HG03457 (cell line): Measurements from ENCODE around the gene HOXB1.

ENCODE experiments used
- ATAC-seq: cut with Tn5 transposase; IDR thresholded peaks from one replicate; pipeline ENCODE4 v1.9.1; 2021; ENCODE audit warnings: moderate number of reproducible peaks; ENCODE audit not compliant: unreplicated experiment

The HOXB1 gene

GRCh38 chr17:48530887-48531272, at the start of gene HOXB1:
TSS of gene HOXB1 (minus strand) at chr17:48531011. CDS start at chr17:48530904, 107 bp downstream.
- no peak for ATAC-seq

- no peak for ATAC-seq
Measured at GRCh38 chr17:48579760-48580554, 49.1 kb upstream of the HOXB1 start.

- no peak for ATAC-seq
Measured at GRCh38 chr17:48579471-48579759, 48.6 kb upstream of the HOXB1 start.

GRCh38 chr17:48578616-48579470, 48.0 kb upstream of the HOXB1 start:
- no peak for ATAC-seq

- no peak for ATAC-seq
Measured at GRCh38 chr17:48577946-48578615, 47.3 kb upstream of the HOXB1 start, which contains the start of gene HOXB4. TSS of gene HOXB4 (minus strand) at chr17:48578350. CDS start at chr17:48578319, 31 bp downstream.

GRCh38 chr17:48577330-48577945, 46.6 kb upstream of the HOXB1 start:
- ATAC-seq = no peak

GRCh38 chr17:48576479-48577309, 45.9 kb upstream of the HOXB1 start:
- ATAC-seq = no peak

- no peak for ATAC-seq
Measured at GRCh38 chr17:48575673-48576478, 45.1 kb upstream of the HOXB1 start.

- ATAC-seq = no peak
Measured at GRCh38 chr17:48575066-48575582, 44.3 kb upstream of the HOXB1 start.

GRCh38 chr17:48574505-48575065, 43.8 kb upstream of the HOXB1 start:
- no peak for ATAC-seq

GRCh38 chr17:48571826-48572417, 41.1 kb upstream of the HOXB1 start:
- no peak for ATAC-seq

GRCh38 chr17:48571024-48571818, 40.4 kb upstream of the HOXB1 start:
- ATAC-seq = no peak

- no peak for ATAC-seq
Measured at GRCh38 chr17:48570325-48571023, 39.7 kb upstream of the HOXB1 start.

GRCh38 chr17:48569674-48570324, 39.0 kb upstream of the HOXB1 start:
- ATAC-seq = no peak

GRCh38 chr17:48569240-48569582, 38.4 kb upstream of the HOXB1 start:
- no peak for ATAC-seq

GRCh38 chr17:48568499-48569239, 37.9 kb upstream of the HOXB1 start:
- ATAC-seq = no peak
